A549 (cell line): ENCODE results near the gene CRYBG2. TPM values are rescaled to one million over a fixed set of nuclear protein-coding genes. Genes with fewer than 3 reads are reported as not detected.
A peak's percentile ranks its signal among the peaks of the same experiment; 100 is the strongest.

Experiments used
- ATAC-seq, 2 experiments: fragments of 200-7000 bp in 1 of 2; fragments of >200 bp in 1 of 2; cut with Nextera tagmentation in 1 of 2; cut with Tn5 transposase in 1 of 2; 3 replicates each; pipeline versions ENCODE4 v1.8.0 to v1.9.1; 2018 to 2020; ENCODE audit warnings: mild to moderate bottlenecking in 1 of 2, moderate library complexity in 1 of 2
- CTCF ChIA-PET: fragments of 300-600 bp; sonication (Branson Sonifier 250); formaldehyde crosslinking; extraction: SDS; loops from one replicate; lab custom pipeline; 2021; ENCODE audit warnings: antibody characterized with exemption, inconsistent platforms; lab: Yijun Ruan, JAX
- POLR2A ChIA-PET: fragments of 350-600 bp; formaldehyde crosslinking; extraction: SDS; loops from one replicate; lab custom pipeline; 2021; ENCODE audit warnings: antibody characterized with exemption, inconsistent platforms; lab: Yijun Ruan, JAX
- DNase-seq, 2 experiments: peaks; one replicate each; pipeline versions ENCODE4 v3.0.0 to v3.0.0-alpha.2; 2011 to 2016; ENCODE audit warnings: low read depth in 1 of 2, low spot score in 1 of 2
- FAIRE-seq: peaks from 2 replicates; lab custom pipeline; 2011; peaks lifted over from hg19 to GRCh38; lab: Jason Lieb, UNC
- H3K27ac ChIP-seq, 2 experiments: fragments of >200 bp; sonication (Bioruptor Twin); formaldehyde crosslinking; 3 replicates each; pipeline ENCODE4 v1.5.1; 2016 to 2017
- H3K4me1 ChIP-seq: fragments of >200 bp; sonication (Bioruptor Twin); formaldehyde crosslinking; 3 replicates; pipeline ENCODE4 v1.6.1; 2016
- H3K4me2 ChIP-seq: fragments of >200 bp; sonication (Bioruptor Twin); formaldehyde crosslinking; 3 replicates; pipeline ENCODE4 v1.6.1; 2016
- H3K4me3 ChIP-seq: fragments of >200 bp; sonication (Bioruptor Twin); formaldehyde crosslinking; 3 replicates; pipeline ENCODE4 v1.5.1; 2016
- H3K9me3 ChIP-seq: fragments of >200 bp; sonication (Bioruptor Twin); formaldehyde crosslinking; 3 replicates; pipeline ENCODE4 v1.6.1; 2016
- CBX8 ChIP-seq: fragments of 200-600 bp; sonication (generic); IDR thresholded peaks from 2 replicates; pipeline ENCODE4 v1.6.1; 2016
- CHD4 ChIP-seq: fragments of 200-600 bp; sonication (generic); IDR thresholded peaks from 2 replicates; pipeline ENCODE4 v1.6.1; 2016; ENCODE audit warnings: antibody characterized with exemption, mild to moderate bottlenecking, borderline replicate concordance
- EHF ChIP-seq: fragments of 250-450 bp; sonication (Bioruptor Pico); IDR thresholded peaks from 2 replicates; pipeline ENCODE4 v1.5.0; 2020; ENCODE audit warnings: mild to moderate bottlenecking
- FOSB ChIP-seq: fragments of 250-450 bp; sonication (Bioruptor Pico); IDR thresholded peaks from 2 replicates; pipeline ENCODE4 v1.5.0; 2020; ENCODE audit warnings: mild to moderate bottlenecking, moderate library complexity
- HDAC2 ChIP-seq: fragments of 200-600 bp; sonication (generic); IDR thresholded peaks from 2 replicates; pipeline ENCODE4 v1.6.1; 2016
- HES2 ChIP-seq: fragments of >200 bp; sonication (Bioruptor Twin); formaldehyde crosslinking; IDR thresholded peaks from 2 replicates; pipeline ENCODE4 v1.6.1; 2016
- HEYL ChIP-seq: fragments of 250-450 bp; sonication (Bioruptor Pico); IDR thresholded peaks from 2 replicates; pipeline ENCODE4 v1.8.0; 2021; ENCODE audit warnings: mild to moderate bottlenecking, moderate library complexity
- HMGXB4 ChIP-seq: fragments of 250-450 bp; sonication (Bioruptor Pico); IDR thresholded peaks from 2 replicates; pipeline ENCODE4 v1.5.0; 2021; ENCODE audit warnings: mild to moderate bottlenecking, moderate library complexity, borderline replicate concordance
- HOXA7 ChIP-seq: fragments of 250-450 bp; sonication (Bioruptor Pico); IDR thresholded peaks from 2 replicates; pipeline ENCODE4 v1.5.0; 2020; ENCODE audit warnings: mild to moderate bottlenecking, moderate library complexity
- HOXB5 ChIP-seq: fragments of 250-450 bp; sonication (Bioruptor Pico); IDR thresholded peaks from 2 replicates; pipeline ENCODE4 v1.5.0; 2020; ENCODE audit warnings: mild to moderate bottlenecking, moderate library complexity
- JUN ChIP-seq, 2 experiments: fragments of >200 bp; sonication (Bioruptor Twin); formaldehyde crosslinking; IDR thresholded peaks; 2 replicates in 1 of 2; 3 replicates in 1 of 2; pipeline ENCODE4 v1.6.1; 2016 to 2017
- JUNB ChIP-seq: fragments of >200 bp; sonication (Bioruptor Twin); formaldehyde crosslinking; IDR thresholded peaks from 2 replicates; pipeline ENCODE4 v1.6.1; 2016
- MAFK ChIP-seq: fragments of 450-650 bp; IDR thresholded peaks from 2 replicates; pipeline ENCODE4 v1.6.1; 2014; ENCODE audit not compliant: partially characterized antibody
- MYC ChIP-seq: IDR thresholded peaks from 2 replicates; pipeline ENCODE4 v1.6.1; 2012; ENCODE audit warnings: mild to moderate bottlenecking, inconsistent platforms, low read length, improper control_type of control experiment, borderline replicate concordance
- NR3C1 ChIP-seq: fragments of >200 bp; sonication (Bioruptor Twin); formaldehyde crosslinking; IDR thresholded peaks from 3 replicates; pipeline ENCODE4 v1.6.1; 2017
- POLR2A ChIP-seq: IDR thresholded peaks from 2 replicates; pipeline ENCODE4 v1.6.1; 2012; ENCODE audit warnings: mild to moderate bottlenecking, low read length
- RCOR1 ChIP-seq: fragments of 150-350 bp; IDR thresholded peaks from 2 replicates; pipeline ENCODE4 v1.6.1; 2014; ENCODE audit warnings: antibody characterized with exemption, low read length, low read depth
- RFX5 ChIP-seq: fragments of 450-650 bp; IDR thresholded peaks from 2 replicates; pipeline ENCODE4 v1.7.1; 2014; ENCODE audit warnings: antibody characterized with exemption, mild to moderate bottlenecking, moderate library complexity
- RNF2 ChIP-seq: fragments of 200-600 bp; sonication (generic); IDR thresholded peaks from 2 replicates; pipeline ENCODE4 v1.6.1; 2016; ENCODE audit warnings: low read depth, mild to moderate bottlenecking, antibody characterized with exemption, moderate library complexity, borderline replicate concordance
- SREBF2 ChIP-seq: fragments of 450-650 bp; IDR thresholded peaks from 2 replicates; pipeline ENCODE4 v1.6.1; 2014; ENCODE audit warnings: mild to moderate bottlenecking, moderate library complexity
- TFCP2L1 ChIP-seq: fragments of 250-450 bp; sonication (Bioruptor Pico); IDR thresholded peaks from 2 replicates; pipeline ENCODE4 v1.5.0; 2021; ENCODE audit warnings: mild to moderate bottlenecking
- ZC3H11A ChIP-seq: fragments of 450-650 bp; IDR thresholded peaks from 2 replicates; pipeline ENCODE4 v1.6.1; 2014; ENCODE audit warnings: antibody characterized with exemption, mild to moderate bottlenecking
- ZNF302 ChIP-seq: fragments of 250-450 bp; sonication (Bioruptor Pico); IDR thresholded peaks from 2 replicates; pipeline ENCODE4 v1.9.0; 2021; ENCODE audit warnings: inconsistent platforms, mild to moderate bottlenecking, moderate library complexity
- ZSCAN20 ChIP-seq: fragments of 250-450 bp; sonication (Bioruptor Pico); IDR thresholded peaks from 2 replicates; pipeline ENCODE4 v1.8.0; 2022; ENCODE audit warnings: mild to moderate bottlenecking, moderate library complexity
- WGBS: methylation state at CpG from one replicate; pipeline ENCODE4 v1.1.6; 2017; ENCODE audit errors: missing lambda C conversion rate; 5-methylcytosine and 5-hydroxymethylcytosine counted together
- polyA plus RNA-seq, 4 experiments: library from polyadenylated mRNA; depleted of rRNA in 3 of 4; stranded (reverse); fragments of >200 nt; fragmentation: RNase III in 1 of 4; extraction: RNeasy Plus Mini Kit Qiagen cat#74134 plus additional on column Dnase treatment in 1 of 4; gene quantifications; 2 replicates in 3 of 4; 3 replicates in 1 of 4; pipeline ENCODE4 v1.2.3, GENCODE V29; 2011 to 2017
- TF ChIP-seq, protein P1 (sequence below): fragments of 200-600 bp; sonication (generic); IDR thresholded peaks from 2 replicates; pipeline ENCODE4 v1.6.1; 2016; ENCODE audit warnings: antibody characterized with exemption, mild to moderate bottlenecking, moderate library complexity
- TF ChIP-seq, protein P2 (sequence below): IDR thresholded peaks from 2 replicates; pipeline ENCODE4 v1.6.1; 2012

Gene CRYBG2
- polyA plus RNA-seq, 2 of the 4 experiments (the other 2 are of a cell fraction) = 0.67 to 2.7 TPM

DNA sequence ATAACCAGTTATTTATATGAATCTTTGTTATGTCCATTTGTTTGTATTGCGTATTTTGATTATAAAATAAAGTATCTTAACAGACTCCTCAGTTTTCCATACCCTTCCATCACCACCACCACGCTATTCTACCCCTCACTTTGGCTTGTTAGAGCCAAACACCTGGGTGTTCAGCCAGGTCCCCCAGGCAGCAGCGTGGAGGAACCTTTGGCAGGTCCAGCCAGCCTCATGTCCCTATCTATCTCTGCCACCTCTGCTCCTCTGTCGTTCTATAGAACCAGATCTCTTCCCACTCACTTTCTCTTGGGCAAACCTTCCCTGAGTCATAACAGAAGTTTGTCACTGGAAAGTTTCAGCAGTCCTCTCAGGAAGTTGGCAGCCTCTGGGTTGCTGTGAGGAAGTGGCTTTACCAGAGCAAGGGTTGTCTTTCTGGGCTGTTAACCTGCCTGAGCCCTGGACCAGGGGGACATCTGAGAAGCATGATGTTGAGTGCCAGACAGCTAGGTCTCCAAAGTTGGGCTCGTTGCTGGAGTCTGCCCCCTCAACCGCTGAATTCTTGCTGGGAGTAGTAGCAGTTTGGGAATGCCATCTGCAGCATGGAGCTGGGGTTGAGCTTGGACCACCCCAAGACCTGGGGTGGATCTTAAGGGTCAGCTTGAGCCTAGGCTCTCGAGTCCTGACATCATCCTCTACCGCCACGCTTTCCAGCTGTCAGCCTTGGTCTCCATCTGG, 75.0 kb downstream of the CRYBG2 start:
- Histone ChIP-seq H3K27ac (peak overlapping the region; percentile 99), H3K9me3 (no peaks in the 10 kb centered on the region), H3K4me2 (peak overlapping the region; percentile 83), H3K4me1 (peaks cover 45% of the 10 kb centered on the region), H3K4me3 (peak overlapping the region; percentile 98)
- ATAC-seq (no peak), DNase-seq (no peak), FAIRE-seq (no peak)
- CTCF ChIA-PET = interaction anchor here (0.7 to 6.0 kb wide), 13 partner anchors 9 to 138 kb away, joined by 3 to 32 read pairs (median 5); partner anchors contain the start of gene CEP85
- WGBS = 91% methylated on average over 9 of the region's 9 CpGs
- TF ChIP-seq, protein P1, sequence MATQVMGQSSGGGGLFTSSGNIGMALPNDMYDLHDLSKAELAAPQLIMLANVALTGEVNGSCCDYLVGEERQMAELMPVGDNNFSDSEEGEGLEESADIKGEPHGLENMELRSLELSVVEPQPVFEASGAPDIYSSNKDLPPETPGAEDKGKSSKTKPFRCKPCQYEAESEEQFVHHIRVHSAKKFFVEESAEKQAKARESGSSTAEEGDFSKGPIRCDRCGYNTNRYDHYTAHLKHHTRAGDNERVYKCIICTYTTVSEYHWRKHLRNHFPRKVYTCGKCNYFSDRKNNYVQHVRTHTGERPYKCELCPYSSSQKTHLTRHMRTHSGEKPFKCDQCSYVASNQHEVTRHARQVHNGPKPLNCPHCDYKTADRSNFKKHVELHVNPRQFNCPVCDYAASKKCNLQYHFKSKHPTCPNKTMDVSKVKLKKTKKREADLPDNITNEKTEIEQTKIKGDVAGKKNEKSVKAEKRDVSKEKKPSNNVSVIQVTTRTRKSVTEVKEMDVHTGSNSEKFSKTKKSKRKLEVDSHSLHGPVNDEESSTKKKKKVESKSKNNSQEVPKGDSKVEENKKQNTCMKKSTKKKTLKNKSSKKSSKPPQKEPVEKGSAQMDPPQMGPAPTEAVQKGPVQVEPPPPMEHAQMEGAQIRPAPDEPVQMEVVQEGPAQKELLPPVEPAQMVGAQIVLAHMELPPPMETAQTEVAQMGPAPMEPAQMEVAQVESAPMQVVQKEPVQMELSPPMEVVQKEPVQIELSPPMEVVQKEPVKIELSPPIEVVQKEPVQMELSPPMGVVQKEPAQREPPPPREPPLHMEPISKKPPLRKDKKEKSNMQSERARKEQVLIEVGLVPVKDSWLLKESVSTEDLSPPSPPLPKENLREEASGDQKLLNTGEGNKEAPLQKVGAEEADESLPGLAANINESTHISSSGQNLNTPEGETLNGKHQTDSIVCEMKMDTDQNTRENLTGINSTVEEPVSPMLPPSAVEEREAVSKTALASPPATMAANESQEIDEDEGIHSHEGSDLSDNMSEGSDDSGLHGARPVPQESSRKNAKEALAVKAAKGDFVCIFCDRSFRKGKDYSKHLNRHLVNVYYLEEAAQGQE = no peak
- no peak for TF ChIP-seq CHD4
- no peak for TF ChIP-seq MAFK
- TF ChIP-seq ZNF302 = no peak
- no peak for TF ChIP-seq HMGXB4
- no peak for TF ChIP-seq HDAC2
- POLR2A ChIA-PET = interaction anchor here (1.8 kb wide), 1 partner anchor 45 kb away, joined by 6 read pairs; the partner anchor contains the start of gene CEP85

DNA sequence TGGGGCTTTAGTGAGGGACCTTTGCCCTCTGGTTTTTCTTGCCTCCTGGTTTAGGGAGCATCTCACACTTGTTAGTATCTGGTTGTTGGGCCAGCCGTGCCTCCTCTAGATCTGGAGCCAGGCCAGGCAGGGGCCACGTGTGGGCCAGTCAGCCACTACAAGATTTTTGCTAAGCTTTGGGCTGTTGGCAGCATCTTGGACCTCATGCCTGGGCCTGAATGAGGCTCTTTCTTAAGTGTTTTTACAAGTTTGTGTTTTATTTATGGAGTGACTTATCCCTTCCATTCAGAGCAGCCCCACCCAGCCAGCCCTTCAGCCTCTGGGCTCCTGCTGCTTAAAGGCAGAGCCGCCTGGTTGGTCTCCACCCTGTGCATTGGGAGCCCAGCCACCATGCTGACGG, 75.6 kb downstream of the CRYBG2 start:
- TF ChIP-seq HDAC2 (no peak), RCOR1 (no peak), FOSB (CRISPR knock-in tag) (no peak), ZC3H11A (no peak), ZSCAN20 (CRISPR knock-in tag) (no peak)
- TF ChIP-seq, protein P2, sequence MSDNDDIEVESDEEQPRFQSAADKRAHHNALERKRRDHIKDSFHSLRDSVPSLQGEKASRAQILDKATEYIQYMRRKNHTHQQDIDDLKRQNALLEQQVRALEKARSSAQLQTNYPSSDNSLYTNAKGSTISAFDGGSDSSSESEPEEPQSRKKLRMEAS = no peak
- CTCF ChIA-PET = interaction anchor here (2.1 to 6.0 kb wide), 3 partner anchors 43 to 113 kb away, joined by 7 to 32 read pairs (median 12); no protein-coding TSS in a partner anchor
- WGBS = 68% methylated on average over 4 of the region's 4 CpGs
- POLR2A ChIA-PET = no interaction called here
- no peak overlapping the region for H3K27ac ChIP-seq
- peaks cover 45% of the 10 kb centered on the region for H3K4me1 ChIP-seq
- H3K9me3 ChIP-seq = no peaks in the 10 kb centered on the region
- H3K4me3 ChIP-seq = no peak overlapping the region
- H3K4me2 ChIP-seq = no peak overlapping the region
- ATAC-seq (no peak), DNase-seq (no peak), FAIRE-seq (no peak)

DNA sequence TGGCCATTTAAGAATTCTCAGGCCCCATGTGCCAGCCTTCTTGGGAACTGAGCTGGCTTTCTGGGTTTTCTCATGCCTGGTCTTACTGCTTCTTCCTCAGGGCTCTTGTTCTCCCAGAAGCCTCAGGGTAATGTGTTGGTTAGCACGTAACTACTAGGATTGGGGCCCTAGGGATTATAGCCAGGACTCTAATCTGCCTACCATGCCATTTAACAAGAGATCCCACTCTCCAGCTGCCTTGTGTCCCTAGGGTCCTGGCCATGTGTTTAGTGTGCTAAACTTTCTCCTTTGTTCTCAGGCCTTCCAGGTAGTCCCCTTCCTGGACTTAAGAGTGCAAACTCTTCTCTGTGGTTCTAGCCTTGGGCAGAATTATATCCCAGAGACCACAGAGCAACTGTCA, 76.2 kb downstream of the CRYBG2 start:
- Histone ChIP-seq H3K4me3 (no peak overlapping the region), H3K9me3 (no peaks in the 10 kb centered on the region), H3K27ac (no peak overlapping the region), H3K4me2 (no peak overlapping the region), H3K4me1 (peaks cover 45% of the 10 kb centered on the region)
- ChIA-PET POLR2A (no interaction called here), CTCF (interaction anchor here (0.7 to 6.0 kb wide), 6 partner anchors 7 to 140 kb away, joined by 3 to 32 read pairs (median 10); no protein-coding TSS in a partner anchor)
- FAIRE-seq (no peak), ATAC-seq (no peak), DNase-seq (no peak)
- 90% methylated on average over 1 of the region's 1 CpG for WGBS
- TF ChIP-seq CBX8 (no peak), HES2 (no peak), ZC3H11A (no peak), HOXB5 (CRISPR knock-in tag) (no peak), HEYL (CRISPR knock-in tag) (no peak), NR3C1 (no peak), MYC (no peak), JUN (IDR thresholded peaks at IDR 0.05) (no peak), RFX5 (no peak), RNF2 (no peak), JUNB (no peak), SREBF2 (no peak), HOXA7 (CRISPR knock-in tag) (no peak), POLR2A (no peak), RCOR1 (no peak), EHF (CRISPR knock-in tag) (no peak), TFCP2L1 (CRISPR knock-in tag) (no peak)
- TF ChIP-seq, protein P2 = no peak
